ENCODE data around the gene GRAMD4.

Gene GRAMD4

GRCh38 chr22:46619830-46620501 lies at the start of gene GRAMD4:
Gene GRAMD4 (plus strand): TSS chr22:46620386. CDS start chr22:46626800, 6,414 bp downstream.
- peak; percentile 58 to 71 for DNase-seq

- DNase-seq: no peak
These were observed 48.4 kb upstream of the GRAMD4 start for GRCh38 chr22:46571642-46572250.

DNA sequence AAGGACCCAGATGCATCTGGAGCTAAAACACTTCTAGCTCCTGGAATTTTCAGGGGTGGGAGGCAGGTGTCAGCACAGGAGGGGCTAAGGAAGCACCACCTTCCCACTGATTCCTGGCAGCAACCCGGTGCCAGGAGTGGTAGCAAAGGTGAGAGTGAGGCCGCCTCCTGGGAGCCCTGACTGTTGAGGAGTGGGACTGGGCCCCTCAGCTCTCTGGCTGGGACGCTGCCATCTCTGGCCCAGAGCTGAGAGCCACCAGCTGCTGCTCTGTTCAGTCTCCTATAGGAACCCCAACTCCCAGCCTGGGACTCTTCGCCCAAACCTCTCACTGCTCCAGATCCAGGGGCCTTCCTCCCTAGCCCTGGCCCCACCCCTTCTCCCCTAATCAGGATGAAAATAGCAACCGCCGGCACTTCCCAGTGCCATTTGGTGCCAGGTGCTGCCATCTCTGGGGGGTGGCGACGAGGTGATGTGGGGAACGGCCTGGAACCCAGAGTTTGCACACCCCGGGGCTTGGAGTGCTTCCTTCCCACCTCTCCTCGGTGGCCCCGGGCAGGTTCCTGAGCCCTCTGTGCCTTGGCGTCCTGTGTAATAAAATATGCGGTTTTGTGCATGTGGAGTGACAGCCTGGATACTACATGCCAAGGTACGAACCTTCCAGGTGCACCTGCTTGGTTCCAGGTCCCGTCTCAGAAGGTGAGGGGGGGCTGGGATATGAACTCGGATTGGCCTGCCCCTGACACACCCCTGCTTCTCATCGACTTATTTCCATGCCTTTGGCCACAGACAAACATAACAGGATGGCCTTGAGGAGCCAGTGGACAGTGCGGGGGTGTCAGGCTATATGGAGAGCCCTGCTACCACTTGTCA lies 47.0 kb upstream of the GRAMD4 start:
- no peak for DNase-seq

DNA sequence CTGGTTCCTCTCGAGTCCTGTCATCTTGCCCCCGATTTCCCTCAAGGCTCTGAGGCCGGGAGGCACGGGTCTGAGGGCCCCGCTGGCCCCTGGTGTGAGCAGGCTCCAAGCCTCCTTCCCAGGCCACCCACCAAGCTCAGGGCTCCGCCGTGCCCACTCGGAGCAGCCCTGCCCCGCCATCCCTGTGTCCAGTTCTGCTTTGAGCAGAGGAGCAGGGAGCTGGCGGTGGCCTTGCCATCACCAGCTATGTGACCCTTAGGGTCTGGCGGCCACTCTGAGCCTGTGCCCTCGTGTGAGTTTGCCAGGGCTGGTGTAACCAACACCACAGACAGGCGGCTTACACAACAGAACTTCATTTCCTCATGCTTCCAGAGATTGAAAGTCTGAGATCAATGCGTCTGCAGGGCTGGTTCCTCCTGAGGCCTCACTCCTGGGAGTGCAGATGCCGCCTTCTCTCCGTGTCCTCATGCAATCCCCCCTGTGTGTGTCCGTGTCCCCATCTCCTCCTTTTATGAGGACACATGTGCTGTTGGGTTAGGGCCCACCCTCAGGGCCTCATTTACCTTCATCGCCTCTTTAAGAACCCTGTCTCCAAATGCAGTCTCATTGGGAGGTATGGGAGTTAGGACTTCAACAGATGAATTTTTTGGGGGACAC lies 46.3 kb upstream of the GRAMD4 start:
- no peak for DNase-seq

GRCh38 chr22:46574438-46574992 lies 45.7 kb upstream of the GRAMD4 start:
- no peak for DNase-seq

DNA sequence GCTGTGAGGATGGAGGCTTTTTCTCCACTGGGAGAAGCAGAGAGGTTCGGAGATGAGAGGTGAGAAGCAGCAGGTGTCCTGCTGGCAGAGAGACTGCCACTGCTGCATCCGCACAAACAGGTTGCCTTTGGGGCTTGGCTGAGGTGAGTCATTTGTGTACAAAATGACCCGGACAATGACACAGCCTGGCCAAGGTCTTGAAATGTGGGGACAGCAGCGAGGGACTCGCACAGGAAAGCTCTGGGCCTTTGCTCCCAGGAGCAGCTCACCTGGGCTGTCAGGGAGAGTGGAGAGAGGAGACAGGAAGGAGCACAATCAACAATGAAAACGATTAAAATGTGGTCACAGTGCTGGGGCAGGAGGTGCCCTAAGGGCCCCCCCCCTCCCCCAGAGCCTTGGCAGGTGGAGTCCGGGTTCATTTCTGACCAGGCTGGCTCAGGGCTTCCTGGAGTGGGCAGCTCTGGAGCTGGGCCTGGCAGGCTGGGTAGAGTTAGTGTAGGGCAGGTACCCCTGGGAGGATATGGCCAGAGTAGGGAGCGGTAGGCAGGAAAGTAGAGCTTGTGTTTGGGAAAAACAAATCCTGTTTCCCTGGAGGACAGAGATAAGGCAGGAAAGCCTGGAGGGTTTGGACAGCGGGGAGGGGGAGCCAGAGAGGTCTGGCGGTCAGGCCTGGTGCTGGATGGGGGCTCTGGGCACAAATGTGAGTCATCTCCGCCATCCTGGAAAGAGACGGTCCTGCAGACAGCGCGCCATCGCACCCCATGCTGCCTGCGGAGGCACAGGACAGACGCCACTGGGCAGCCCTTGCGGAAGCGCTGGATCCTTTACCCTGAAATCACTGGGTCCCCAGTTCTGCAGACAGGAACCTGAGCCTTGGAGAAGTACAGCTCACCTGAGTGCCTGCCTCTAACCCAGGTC lies 44.9 kb upstream of the GRAMD4 start:
- no peak for DNase-seq

GRCh38 chr22:46575911-46576555 lies 44.2 kb upstream of the GRAMD4 start:
- DNase-seq: no peak

DNA sequence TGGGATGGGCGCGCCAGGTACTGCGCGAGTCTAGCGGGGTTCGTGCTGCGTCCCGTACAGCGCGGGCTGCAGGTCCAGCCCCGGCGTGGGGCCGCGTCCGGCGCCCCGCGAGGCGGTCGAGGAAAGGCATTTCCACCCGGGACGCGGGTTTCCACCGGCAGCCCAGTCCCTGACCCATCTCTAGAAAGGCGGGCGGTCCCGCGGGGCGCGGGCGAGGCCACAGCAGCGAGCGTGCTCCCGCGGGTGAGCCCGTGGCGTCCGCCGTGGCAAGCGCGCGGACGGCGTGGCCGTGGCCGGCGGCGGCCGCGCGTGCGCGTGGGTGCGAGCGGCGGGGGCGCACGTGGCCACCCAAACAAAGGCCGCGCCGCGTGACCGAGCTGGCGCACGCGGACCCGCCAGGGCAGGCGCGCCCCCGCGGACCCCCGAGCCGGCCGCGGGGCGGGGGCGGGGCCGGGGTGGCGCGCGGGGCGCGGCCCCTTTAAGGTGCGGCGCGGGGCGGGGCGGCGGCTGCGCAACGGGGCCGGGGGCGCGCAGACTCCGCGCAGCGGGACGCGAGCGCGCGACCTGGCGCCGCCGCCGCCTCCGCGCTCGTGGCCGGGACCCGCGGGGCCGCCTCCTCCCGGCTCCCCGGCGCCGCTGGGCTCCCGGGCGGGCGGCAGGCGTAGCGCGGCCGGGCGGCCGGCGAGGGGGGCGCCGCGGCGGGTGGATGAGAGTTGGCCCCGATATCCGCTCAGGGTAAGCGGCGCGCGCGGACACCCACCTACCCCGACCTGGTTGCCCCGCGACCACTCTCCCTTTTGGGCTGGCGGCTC lies 43.4 kb upstream of the GRAMD4 start:
- no peak for DNase-seq

DNA sequence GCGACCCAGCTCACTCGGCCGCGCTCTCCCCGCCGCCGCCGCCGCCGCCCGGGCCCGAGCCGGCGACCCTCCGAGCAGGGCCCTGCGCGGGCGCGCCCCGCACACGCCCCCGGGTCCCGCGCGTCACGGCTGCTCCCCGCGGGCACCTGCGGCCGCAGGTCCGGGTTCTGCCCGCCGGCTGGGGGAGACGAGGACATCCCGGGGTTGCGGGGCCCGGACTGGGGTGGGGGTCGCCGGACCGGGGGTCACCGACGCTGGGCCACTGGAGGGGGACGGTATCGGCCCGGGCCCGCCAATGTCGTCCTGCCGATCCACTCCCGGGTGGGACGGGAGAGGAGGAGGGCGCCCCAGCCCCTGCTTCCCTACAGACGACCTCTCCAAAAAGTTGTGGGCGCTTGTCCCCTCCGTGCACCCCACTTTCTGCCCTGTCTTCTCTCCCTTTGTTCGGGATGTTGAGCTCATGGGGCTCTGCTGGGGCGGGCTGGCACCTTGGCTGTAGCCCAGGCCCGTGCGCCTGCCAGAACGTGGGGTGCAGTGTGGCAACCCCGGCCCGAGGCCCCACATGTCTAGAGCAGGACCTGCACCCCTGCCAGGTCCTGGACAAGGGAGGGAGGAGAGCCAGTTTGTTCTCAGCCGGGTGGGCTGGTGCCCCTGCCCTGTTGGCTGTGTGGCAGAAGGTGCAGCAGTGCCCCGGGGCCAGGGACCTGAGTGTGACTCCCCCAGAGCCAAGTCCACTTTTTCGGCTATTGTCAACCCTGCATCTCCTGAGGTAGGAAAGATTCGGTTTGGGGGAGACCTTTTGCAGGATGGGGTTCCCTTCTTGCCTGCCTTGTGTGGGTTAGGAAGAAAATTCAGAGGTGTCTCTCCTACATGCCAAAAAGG lies 42.6 kb upstream of the GRAMD4 start:
- DNase-seq: no peak

DNA sequence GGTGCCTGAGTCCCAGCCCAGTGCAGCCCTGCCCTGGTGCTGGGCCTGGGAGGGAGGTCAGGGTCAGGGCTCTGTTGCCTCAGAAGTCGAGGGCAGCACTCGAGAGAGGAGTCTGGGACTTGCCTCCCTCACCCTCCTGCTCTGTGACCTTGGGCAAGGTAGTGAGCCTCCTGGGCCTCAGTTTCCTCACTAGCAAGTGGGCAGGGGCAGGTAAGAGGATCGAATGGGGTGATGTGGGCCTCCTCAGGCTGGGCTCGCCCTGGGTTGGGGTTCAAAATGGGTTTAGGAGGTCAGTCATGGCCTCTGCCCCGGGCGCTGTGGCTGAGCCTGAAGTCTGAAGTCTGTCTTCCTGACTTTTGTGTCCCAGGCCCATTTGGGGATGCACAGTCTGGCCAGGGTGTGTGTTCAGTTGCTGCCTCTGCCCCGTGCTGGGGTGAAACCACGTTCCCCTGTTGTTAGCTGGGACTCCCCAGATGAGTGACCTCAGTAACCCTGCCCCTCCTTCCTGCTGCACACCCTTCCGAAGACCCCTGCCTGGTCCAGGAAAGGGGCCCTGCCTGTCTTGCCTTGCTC lies 41.8 kb upstream of the GRAMD4 start:
- DNase-seq: no peak

- DNase-seq: peak in 1 of 2 donors; percentile 13
These were observed 41.2 kb upstream of the GRAMD4 start for GRCh38 chr22:46578824-46579561.

GRCh38 chr22:46579751-46580449 lies 40.3 kb upstream of the GRAMD4 start:
- no peak for DNase-seq

DNA sequence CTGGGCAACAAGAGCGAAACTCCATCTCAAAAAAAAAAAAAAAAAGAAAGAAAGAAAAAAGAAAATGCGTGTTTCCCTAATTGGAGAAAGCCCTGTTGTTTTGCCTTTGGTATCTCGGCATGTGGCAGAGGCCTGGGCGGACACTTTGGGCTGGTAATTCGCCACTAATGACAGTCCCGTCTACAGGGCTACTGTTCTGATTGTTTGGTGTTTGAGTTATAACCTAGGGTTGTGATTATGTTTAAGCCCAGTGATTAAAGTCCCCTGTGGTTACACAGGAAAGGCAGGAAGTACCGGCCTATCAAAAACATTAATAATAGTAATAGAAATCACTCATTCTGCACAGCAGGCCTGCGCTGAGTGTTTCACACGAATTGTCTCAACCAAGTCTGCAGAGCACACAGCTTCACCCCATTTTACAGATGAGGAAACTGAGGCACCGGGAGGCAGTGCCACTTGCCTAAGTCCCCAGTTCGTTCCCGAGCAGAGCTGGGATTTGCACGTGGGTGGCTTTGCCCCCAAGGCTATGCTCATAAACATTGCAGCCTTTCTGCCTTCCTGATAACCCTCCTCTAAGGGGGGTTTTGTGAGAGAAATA lies 39.1 kb upstream of the GRAMD4 start:
- no peak for DNase-seq

DNA sequence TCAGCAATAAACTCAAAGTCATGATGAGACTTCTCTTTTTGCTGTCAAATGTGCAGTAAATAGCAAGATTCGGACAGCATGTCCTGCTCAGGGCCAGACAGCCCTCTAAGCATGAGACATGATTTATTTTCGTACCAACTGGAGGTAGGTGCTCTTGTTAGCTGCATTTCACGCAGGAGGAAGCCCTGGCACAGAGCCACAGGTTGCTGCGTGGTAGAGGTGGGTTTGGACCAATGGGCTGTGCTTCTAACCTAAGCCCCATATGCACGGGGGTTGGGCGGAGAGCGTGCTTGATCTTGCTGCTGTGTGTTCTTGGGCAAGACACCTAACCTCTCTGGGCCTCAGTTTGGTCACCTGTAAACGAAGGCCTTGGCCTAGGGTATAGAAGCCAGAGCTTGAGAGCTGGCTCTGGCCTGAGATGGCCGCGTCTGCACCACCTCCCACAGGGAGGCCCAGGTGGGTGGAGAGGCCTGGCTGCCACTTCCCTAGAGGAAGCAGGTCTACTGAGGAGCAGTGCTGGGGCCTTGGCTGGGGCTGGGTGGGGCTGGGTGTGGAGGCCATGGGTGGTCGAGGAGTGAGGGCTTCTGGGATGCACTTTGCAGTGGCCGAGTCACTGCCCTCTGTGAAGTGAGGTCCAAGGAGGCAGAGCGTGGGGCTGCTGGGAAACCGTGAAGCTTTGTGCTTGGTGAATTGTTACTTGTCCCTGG lies 38.5 kb upstream of the GRAMD4 start:
- DNase-seq: no peak

DNA sequence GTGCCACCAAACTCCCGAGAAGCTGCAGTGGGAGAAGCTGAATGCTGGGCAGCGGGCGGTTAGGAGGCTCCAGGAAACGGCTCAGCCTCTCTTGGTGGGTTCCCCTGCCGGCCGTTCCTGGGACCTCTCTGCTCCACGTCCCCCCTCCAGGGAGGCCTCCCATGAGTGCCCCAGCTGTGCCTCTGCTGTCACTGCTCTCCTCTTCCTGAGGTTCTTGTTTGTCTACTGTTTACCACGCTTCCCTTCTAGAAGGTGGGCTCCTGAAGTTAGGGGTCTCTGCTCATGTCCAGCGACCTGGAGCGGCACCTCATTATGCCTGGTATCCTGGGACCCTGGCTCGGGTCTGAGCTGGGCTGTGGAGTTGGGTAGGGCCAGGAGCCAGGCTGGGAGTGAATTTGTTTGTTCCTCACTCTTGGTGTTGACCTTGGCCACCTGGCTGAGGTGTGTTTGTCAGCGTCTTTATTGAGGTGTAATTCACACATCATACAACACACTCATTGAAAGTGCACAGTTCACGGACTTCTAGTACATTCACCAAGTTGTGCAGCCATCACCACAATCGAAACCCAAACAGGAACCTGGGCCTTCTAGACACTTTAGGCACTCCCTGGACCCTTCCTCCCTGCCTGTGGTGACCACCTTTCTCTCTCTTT lies 37.8 kb upstream of the GRAMD4 start:
- no peak for DNase-seq

DNA sequence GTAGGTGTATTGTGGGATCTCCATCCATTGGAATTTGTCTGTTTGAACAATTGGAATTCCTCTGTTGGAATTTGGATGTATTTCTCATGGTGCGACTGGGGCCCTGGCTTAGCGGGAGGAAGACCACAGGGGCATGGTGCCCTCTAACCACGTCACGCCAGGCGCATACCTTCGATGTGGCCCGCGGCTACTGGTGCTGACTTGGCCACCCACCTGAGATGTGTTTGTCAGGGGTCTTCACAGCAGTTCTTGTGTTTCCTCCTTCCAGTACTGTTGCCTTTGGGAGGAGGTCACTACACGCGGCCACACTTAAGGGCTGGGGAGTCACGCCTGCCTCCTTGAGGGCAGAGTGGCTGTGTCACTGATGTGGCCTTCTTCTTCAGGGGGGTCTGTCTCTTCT lies 36.6 kb upstream of the GRAMD4 start:
- DNase-seq: no peak
